Measurements from ENCODE around the gene SPACA4. TPM values are rescaled to one million over a fixed set of nuclear protein-coding genes. Genes with fewer than 3 reads are reported as not detected.

SPACA4 gene
- total RNA-seq, 1 experiment from 2014 or later: not detected

DNA sequence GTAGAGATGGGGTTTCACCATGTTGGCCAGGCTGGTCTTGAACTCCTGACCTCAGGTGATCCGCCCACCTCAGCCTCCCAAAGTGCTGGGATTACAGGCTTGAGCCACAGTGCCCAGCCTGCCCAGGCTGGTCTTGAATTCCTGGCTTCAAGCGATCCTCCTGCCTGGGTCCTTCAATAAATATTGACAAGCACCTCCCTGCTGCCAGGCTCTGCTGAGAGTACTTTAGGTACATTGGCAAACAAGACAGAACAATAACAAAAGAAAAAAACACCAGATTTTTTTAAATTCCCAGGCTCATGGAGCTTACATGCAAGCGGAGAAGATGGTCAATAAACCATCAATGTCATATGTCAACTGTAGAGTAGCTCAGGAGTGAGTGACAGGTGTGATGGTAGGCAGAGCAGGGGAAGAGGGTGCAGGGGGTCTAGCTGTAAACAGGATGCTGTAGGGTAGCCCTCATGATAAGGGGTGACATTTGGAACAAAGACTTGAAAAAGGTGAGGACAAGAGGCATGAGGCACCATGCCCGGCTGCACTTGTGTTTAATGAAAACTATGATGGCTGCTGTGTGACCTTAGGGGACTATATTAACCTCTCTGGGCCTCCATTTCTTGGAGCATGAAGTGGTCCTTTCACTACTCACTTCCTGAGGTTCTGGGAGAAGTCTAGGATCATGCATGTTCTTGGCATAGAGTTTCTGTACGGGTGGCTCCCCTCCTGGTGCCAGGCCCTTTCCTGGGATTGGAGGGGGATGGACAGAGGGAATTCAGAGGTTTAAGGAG lies 35.0 kb upstream of the SPACA4 start:
- no peak for ATAC-seq
- TF ChIP-seq POLR2AphosphoS5 (IDR thresholded peaks at IDR 0.05; ENCODE audit: low read depth, low read length) (no peak), SIN3A (IDR thresholded peaks at IDR 0.05; ENCODE audit: borderline replicate concordance, insufficient read depth, low read depth, low read length) (no peak), TCF7L2 (IDR thresholded peaks at IDR 0.05; ENCODE audit: low read depth, low read length) (no peak)
- TF ChIP-seq, protein P1, sequence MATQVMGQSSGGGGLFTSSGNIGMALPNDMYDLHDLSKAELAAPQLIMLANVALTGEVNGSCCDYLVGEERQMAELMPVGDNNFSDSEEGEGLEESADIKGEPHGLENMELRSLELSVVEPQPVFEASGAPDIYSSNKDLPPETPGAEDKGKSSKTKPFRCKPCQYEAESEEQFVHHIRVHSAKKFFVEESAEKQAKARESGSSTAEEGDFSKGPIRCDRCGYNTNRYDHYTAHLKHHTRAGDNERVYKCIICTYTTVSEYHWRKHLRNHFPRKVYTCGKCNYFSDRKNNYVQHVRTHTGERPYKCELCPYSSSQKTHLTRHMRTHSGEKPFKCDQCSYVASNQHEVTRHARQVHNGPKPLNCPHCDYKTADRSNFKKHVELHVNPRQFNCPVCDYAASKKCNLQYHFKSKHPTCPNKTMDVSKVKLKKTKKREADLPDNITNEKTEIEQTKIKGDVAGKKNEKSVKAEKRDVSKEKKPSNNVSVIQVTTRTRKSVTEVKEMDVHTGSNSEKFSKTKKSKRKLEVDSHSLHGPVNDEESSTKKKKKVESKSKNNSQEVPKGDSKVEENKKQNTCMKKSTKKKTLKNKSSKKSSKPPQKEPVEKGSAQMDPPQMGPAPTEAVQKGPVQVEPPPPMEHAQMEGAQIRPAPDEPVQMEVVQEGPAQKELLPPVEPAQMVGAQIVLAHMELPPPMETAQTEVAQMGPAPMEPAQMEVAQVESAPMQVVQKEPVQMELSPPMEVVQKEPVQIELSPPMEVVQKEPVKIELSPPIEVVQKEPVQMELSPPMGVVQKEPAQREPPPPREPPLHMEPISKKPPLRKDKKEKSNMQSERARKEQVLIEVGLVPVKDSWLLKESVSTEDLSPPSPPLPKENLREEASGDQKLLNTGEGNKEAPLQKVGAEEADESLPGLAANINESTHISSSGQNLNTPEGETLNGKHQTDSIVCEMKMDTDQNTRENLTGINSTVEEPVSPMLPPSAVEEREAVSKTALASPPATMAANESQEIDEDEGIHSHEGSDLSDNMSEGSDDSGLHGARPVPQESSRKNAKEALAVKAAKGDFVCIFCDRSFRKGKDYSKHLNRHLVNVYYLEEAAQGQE (IDR thresholded peaks at IDR 0.05; ENCODE audit: insufficient read depth in 1 of 2, low read depth in 2 of 2, low read length in 1 of 2): no peak
- TF ChIP-seq, protein P2, sequence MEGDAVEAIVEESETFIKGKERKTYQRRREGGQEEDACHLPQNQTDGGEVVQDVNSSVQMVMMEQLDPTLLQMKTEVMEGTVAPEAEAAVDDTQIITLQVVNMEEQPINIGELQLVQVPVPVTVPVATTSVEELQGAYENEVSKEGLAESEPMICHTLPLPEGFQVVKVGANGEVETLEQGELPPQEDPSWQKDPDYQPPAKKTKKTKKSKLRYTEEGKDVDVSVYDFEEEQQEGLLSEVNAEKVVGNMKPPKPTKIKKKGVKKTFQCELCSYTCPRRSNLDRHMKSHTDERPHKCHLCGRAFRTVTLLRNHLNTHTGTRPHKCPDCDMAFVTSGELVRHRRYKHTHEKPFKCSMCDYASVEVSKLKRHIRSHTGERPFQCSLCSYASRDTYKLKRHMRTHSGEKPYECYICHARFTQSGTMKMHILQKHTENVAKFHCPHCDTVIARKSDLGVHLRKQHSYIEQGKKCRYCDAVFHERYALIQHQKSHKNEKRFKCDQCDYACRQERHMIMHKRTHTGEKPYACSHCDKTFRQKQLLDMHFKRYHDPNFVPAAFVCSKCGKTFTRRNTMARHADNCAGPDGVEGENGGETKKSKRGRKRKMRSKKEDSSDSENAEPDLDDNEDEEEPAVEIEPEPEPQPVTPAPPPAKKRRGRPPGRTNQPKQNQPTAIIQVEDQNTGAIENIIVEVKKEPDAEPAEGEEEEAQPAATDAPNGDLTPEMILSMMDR (IDR thresholded peaks at IDR 0.05): no peak
- peaks cover 18% of the 10 kb centered on the region for H3K4me1 ChIP-seq (ENCODE audit: control insufficient read depth, insufficient read depth, low read length)
- no peak overlapping the region for H3K4me3 ChIP-seq (ENCODE audit: low read depth in 2 of 2, low read length in 2 of 2)
- H3K27me3 ChIP-seq (ENCODE audit: control insufficient read depth, insufficient read depth, low read length): no peaks in the 10 kb centered on the region
- H3K27ac ChIP-seq (ENCODE audit: low read length): no peak overlapping the region
- BruUV-seq (replicated peaks): no TSS peak
- no peaks in the 10 kb centered on the region for H3K9me3 ChIP-seq (ENCODE audit: control insufficient read depth, insufficient read depth, low read depth, low read length)
- DNase-seq (ENCODE audit: low read depth, low spot score): no peak
- POLR2A ChIA-PET: interaction anchor here (0.6 kb wide), 1 partner anchor 710 kb away, joined by 4 read pairs; no protein-coding TSS in a partner anchor
- CTCF ChIA-PET: interaction anchor here (0.6 kb wide), 1 partner anchor 40 kb away, joined by 6 read pairs; no protein-coding TSS in a partner anchor
- in situ Hi-C loops (cut with HindIII; ENCODE audit: low pct_unique_long_range_greater_than_20kb, low sequenced_read_pairs) (no loop called here), intact Hi-C loops (cut with micrococcal nuclease; ENCODE audit: unreplicated experiment) (no loop called here)
- no peaks in the 10 kb centered on the region for H3K36me3 ChIP-seq (ENCODE audit: control insufficient read depth, insufficient read depth, low read length)

DNA sequence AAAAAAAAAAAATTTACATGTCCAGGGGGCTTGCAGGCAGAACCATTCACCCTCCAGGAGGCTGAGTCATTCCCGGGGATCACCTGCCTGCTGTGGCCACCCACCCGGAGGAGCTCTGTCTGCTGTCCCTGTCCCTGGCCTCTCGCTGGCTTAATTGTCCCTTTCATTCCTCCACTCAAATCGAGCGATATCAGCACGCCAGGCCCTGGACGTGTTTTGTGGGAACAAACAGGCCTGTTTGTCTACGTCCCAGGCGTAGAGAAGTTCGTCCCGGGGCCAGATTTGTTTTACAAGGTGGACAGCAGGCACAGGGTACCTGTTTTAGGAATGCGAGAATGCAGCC lies 33.4 kb upstream of the SPACA4 start:
- TF ChIP-seq POLR2AphosphoS5 (IDR thresholded peaks at IDR 0.05; ENCODE audit: low read depth, low read length) (no peak), SIN3A (IDR thresholded peaks at IDR 0.05; ENCODE audit: borderline replicate concordance, insufficient read depth, low read depth, low read length) (no peak), TCF7L2 (IDR thresholded peaks at IDR 0.05; ENCODE audit: low read depth, low read length) (no peak)
- CTCF ChIA-PET: interaction anchor here (0.6 kb wide), 1 partner anchor 160 kb away, joined by 6 read pairs; no protein-coding TSS in a partner anchor
- Histone ChIP-seq H3K27ac (ENCODE audit: low read length) (peak overlapping the region; percentile 59), H3K4me3 (ENCODE audit: low read depth in 2 of 2, low read length in 2 of 2) (no peak overlapping the region), H3K36me3 (ENCODE audit: control insufficient read depth, insufficient read depth, low read length) (no peaks in the 10 kb centered on the region), H3K4me1 (ENCODE audit: control insufficient read depth, insufficient read depth, low read length) (peaks cover 11% of the 10 kb centered on the region), H3K27me3 (ENCODE audit: control insufficient read depth, insufficient read depth, low read length) (no peaks in the 10 kb centered on the region), H3K9me3 (ENCODE audit: control insufficient read depth, insufficient read depth, low read depth, low read length) (no peaks in the 10 kb centered on the region)
- intact Hi-C loops (cut with micrococcal nuclease; ENCODE audit: unreplicated experiment) (no loop called here), in situ Hi-C loops (cut with HindIII; ENCODE audit: low pct_unique_long_range_greater_than_20kb, low sequenced_read_pairs) (no loop called here)
- POLR2A ChIA-PET: interaction anchor here (0.7 kb wide), 1 partner anchor 11 kb away, joined by 7 read pairs; no protein-coding TSS in a partner anchor
- DNase-seq (ENCODE audit: low read depth, low spot score): no peak
- BruUV-seq (replicated peaks): no TSS peak
- ATAC-seq: no peak
